Esophagus squamous epithelium (tissue), 5 donors: Measurements from ENCODE around the gene ABHD6. TPM values are rescaled to one million over a fixed set of nuclear protein-coding genes. Genes with fewer than 3 reads are reported as not detected.

ENCODE experiments used
- DNase-seq: peaks from one replicate; lab custom pipeline; 2025; lab: John Stamatoyannopoulos, UW
- H3K27ac ChIP-seq, 4 donors: fragments of 200-600 bp; sonication (generic); one replicate each; pipeline ENCODE4 v1.5.1; 2016 to 2019; ENCODE audit warnings: mild to moderate bottlenecking in 1 of 4
- H3K27me3 ChIP-seq, 4 donors: fragments of 200-600 bp; sonication (generic); 1 replicate in 3 of 4; 2 replicates in 1 of 4; pipeline versions ENCODE4 v1.5.1 to v1.6.0; 2017 to 2021; ENCODE audit warnings: antibody characterized with exemption in 1 of 4
- H3K36me3 ChIP-seq, 3 donors: fragments of 200-600 bp; sonication (generic); one replicate each; pipeline ENCODE4 v1.5.1; 2016 to 2019
- H3K4me1 ChIP-seq, 3 donors: fragments of 200-600 bp; sonication (generic); one replicate each; pipeline ENCODE4 v1.5.1; 2017 to 2019
- H3K4me3 ChIP-seq, 4 donors: fragments of 200-600 bp; sonication (generic); 1 replicate in 3 of 4; 2 replicates in 1 of 4; pipeline ENCODE4 v1.5.1; 2016 to 2019; ENCODE audit warnings: mild to moderate bottlenecking in 2 of 4, moderate library complexity in 1 of 4
- H3K9me3 ChIP-seq, 3 donors: fragments of 200-600 bp; sonication (generic); one replicate each; pipeline ENCODE4 v1.5.1; 2016 to 2019
- CTCF ChIP-seq, 6 experiments: fragments of 450-650 bp in 4 of 6; fragments of 200-600 bp in 2 of 6; sonication (generic) in 2 of 6; IDR thresholded peaks; one replicate each; pipeline ENCODE4 v1.5.1; 2016 to 2019; ENCODE audit warnings: antibody characterized with exemption in 6 of 6, mild to moderate bottlenecking in 4 of 6, moderate library complexity in 4 of 6
- POLR2A ChIP-seq, 4 donors: fragments of 450-650 bp; IDR thresholded peaks; one replicate each; pipeline ENCODE4 v1.6.1; 2017; ENCODE audit warnings: antibody characterized with exemption in 4 of 4, mild to moderate bottlenecking in 4 of 4, moderate library complexity in 3 of 4
- WGBS, 2 donors: methylation state at CpG; one replicate each; pipeline ENCODE4 v1.1.5; 2018; 5-methylcytosine and 5-hydroxymethylcytosine counted together
- intact Hi-C: fragments of 100-400 bp; cut with DNase I; formaldehyde crosslinking; loops from one replicate; pipeline ENCODE4 v1.15.0; 2022
- total RNA-seq, 4 donors: library from RNA; depleted of rRNA; stranded (reverse); fragments of >200 nt; gene quantifications; one replicate each; pipeline ENCODE4 v1.1.0, GENCODE V29; 2016
- donor health status: DM: yes; HTN: yes; CAD: no.

The ABHD6 gene
- total RNA-seq, 4 donors from 2014 or later: 5.8 to 16.5 (median 8.9) TPM

GRCh38 chr3:58251631-58252035 lies 14.0 kb downstream of the ABHD6 start:
- Histone ChIP-seq H3K27ac (no peak overlapping the region), H3K9me3 (no peaks in the 10 kb centered on the region), H3K4me3 (no peak overlapping the region), H3K36me3 (peaks cover 0 to 5% (median 0%) of the 10 kb centered on the region in 3 donors), H3K27me3 (no peaks in the 10 kb centered on the region), H3K4me1 (peaks cover 5 to 25% (median 16%) of the 10 kb centered on the region in 3 donors)
- no peak for DNase-seq
- TF ChIP-seq POLR2A (IDR thresholded peaks at IDR 0.05) (no peak), CTCF (IDR thresholded peaks at IDR 0.05) (no peak)
- WGBS, 2 donors: 48 to 61% methylated on average over 3 of the region's 3 CpGs
- intact Hi-C loops: no loop called here

GRCh38 chr3:58254144-58254543 lies 16.6 kb downstream of the ABHD6 start:
- 85 to 93% methylated on average over 4 of the region's 4 CpGs for WGBS, 2 donors
- Histone ChIP-seq H3K9me3 (no peaks in the 10 kb centered on the region), H3K36me3 (peaks cover 0 to 30% (median 0%) of the 10 kb centered on the region in 3 donors), H3K27me3 (no peaks in the 10 kb centered on the region), H3K4me3 (no peak overlapping the region), H3K27ac (no peak overlapping the region), H3K4me1 (peaks cover 5 to 21% (median 16%) of the 10 kb centered on the region in 3 donors)
- no peak for TF ChIP-seq CTCF (IDR thresholded peaks at IDR 0.05)
- no peak for TF ChIP-seq POLR2A (IDR thresholded peaks at IDR 0.05)
- no peak for DNase-seq
- intact Hi-C loops: no loop called here

- WGBS, 2 donors: 84% methylated on average over 1 of the region's 1 CpG
- H3K9me3 ChIP-seq: no peaks in the 10 kb centered on the region
- intact Hi-C loops: no loop called here
- no peaks in the 10 kb centered on the region for H3K27me3 ChIP-seq
- no peak overlapping the region for H3K27ac ChIP-seq
- peaks cover 0 to 49% (median 0%) of the 10 kb centered on the region in 3 donors for H3K36me3 ChIP-seq
- TF ChIP-seq CTCF (IDR thresholded peaks at IDR 0.05) (no peak), POLR2A (IDR thresholded peaks at IDR 0.05) (no peak)
- peaks cover 0 to 8% (median 8%) of the 10 kb centered on the region in 3 donors for H3K4me1 ChIP-seq
- H3K4me3 ChIP-seq: no peak overlapping the region
- DNase-seq: no peak
These were observed 18.5 kb downstream of the ABHD6 start for GRCh38 chr3:58256061-58256460.

- TF ChIP-seq POLR2A (IDR thresholded peaks at IDR 0.05): no peak
- TF ChIP-seq CTCF (IDR thresholded peaks at IDR 0.05): no peak
- Histone ChIP-seq H3K27ac (no peak overlapping the region), H3K4me3 (no peak overlapping the region), H3K9me3 (no peaks in the 10 kb centered on the region), H3K4me1 (peaks cover 0 to 8% (median 5%) of the 10 kb centered on the region in 3 donors), H3K36me3 (peaks cover 0 to 52% (median 0%) of the 10 kb centered on the region in 3 donors), H3K27me3 (no peaks in the 10 kb centered on the region)
- WGBS, 2 donors: 95 to 99% methylated on average over 4 of the region's 4 CpGs
- no peak for DNase-seq
- intact Hi-C loops: no loop called here
These were observed 18.9 kb downstream of the ABHD6 start for GRCh38 chr3:58256511-58256910.

GRCh38 chr3:58258392-58259055 lies 20.9 kb downstream of the ABHD6 start:
- no peak for DNase-seq
- no peaks in the 10 kb centered on the region for H3K27me3 ChIP-seq
- intact Hi-C loops: no loop called here
- WGBS, 2 donors: 81 to 94% methylated on average over 6 to 8 of the region's 10 CpGs
- TF ChIP-seq CTCF (IDR thresholded peaks at IDR 0.05) (no peak), POLR2A (IDR thresholded peaks at IDR 0.05) (no peak)
- H3K4me1 ChIP-seq: no peaks in the 10 kb centered on the region
- no peaks in the 10 kb centered on the region for H3K9me3 ChIP-seq
- H3K27ac ChIP-seq: no peak overlapping the region
- peaks cover 0 to 54% (median 0%) of the 10 kb centered on the region in 3 donors for H3K36me3 ChIP-seq
- H3K4me3 ChIP-seq: no peak overlapping the region
